A673 (cell line): ENCODE data around the gene LRP2. TPM values are rescaled to one million over a fixed set of nuclear protein-coding genes. Genes with fewer than 3 reads are reported as not detected.

Experiments used
- BruUV-seq: library from RNA; stranded (reverse); fragments of 400-500 nt; replicated peaks from 2 replicates; lab custom pipeline; 2021; lab: Mats Ljungman, UMichigan
- CTCF ChIA-PET: fragments of 300-600 bp; sonication (Branson Sonifier 250); formaldehyde crosslinking; loops from one replicate; lab custom pipeline; 2022; ENCODE audit warnings: antibody characterized with exemption; lab: Charles Lee
- POLR2A ChIA-PET: fragments of 300-600 bp; sonication (Branson Sonifier 250); formaldehyde crosslinking; loops from one replicate; lab custom pipeline; 2022; ENCODE audit warnings: antibody characterized with exemption; ENCODE audit not compliant: low non-redundant PET; lab: Charles Lee
- DNase-seq: peaks from one replicate; pipeline ENCODE4 v3.0.0-alpha.2; 2015; ENCODE audit warnings: low spot score
- H3K27ac ChIP-seq: fragments of 200-600 bp; sonication (generic); 2 replicates; pipeline ENCODE4 v1.5.1; 2016; ENCODE audit warnings: mixed run types, low read depth, mild to moderate bottlenecking, mixed read lengths, antibody characterized with exemption, low read length; ENCODE audit not compliant: poor library complexity, severe bottlenecking
- H3K27me3 ChIP-seq: fragments of 200-600 bp; sonication (generic); replicated peaks from 2 replicates; pipeline ENCODE4 v1.6.1; 2017; ENCODE audit warnings: mixed run types, low read depth, mild to moderate bottlenecking, mixed read lengths, antibody characterized with exemption, low read length; ENCODE audit not compliant: insufficient read depth, poor library complexity
- H3K36me3 ChIP-seq: fragments of 200-600 bp; sonication (generic); 2 replicates; pipeline ENCODE4 v1.6.1; 2016; ENCODE audit warnings: mixed run types, mild to moderate bottlenecking, mixed read lengths, antibody characterized with exemption, low read length; ENCODE audit not compliant: insufficient read depth, poor library complexity, severe bottlenecking
- H3K4me1 ChIP-seq: fragments of 200-600 bp; sonication (generic); 2 replicates; pipeline ENCODE4 v1.6.1; 2017; ENCODE audit warnings: mixed run types, mild to moderate bottlenecking, mixed read lengths, antibody characterized with exemption, low read length; ENCODE audit not compliant: insufficient read depth, poor library complexity, severe bottlenecking
- H3K4me3 ChIP-seq: fragments of 200-600 bp; sonication (generic); 2 replicates; pipeline ENCODE4 v1.5.1; 2016; ENCODE audit warnings: low read depth, mixed run types, mild to moderate bottlenecking, mixed read lengths, low read length; ENCODE audit not compliant: poor library complexity, severe bottlenecking
- H3K9me3 ChIP-seq: fragments of 200-600 bp; sonication (generic); 2 replicates; pipeline ENCODE4 v1.6.1; 2016; ENCODE audit warnings: mixed run types, low read depth, mild to moderate bottlenecking, mixed read lengths, antibody characterized with exemption, low read length; ENCODE audit not compliant: poor library complexity, severe bottlenecking
- EZH2 ChIP-seq: fragments of 200-600 bp; sonication (generic); IDR thresholded peaks from 2 replicates; pipeline ENCODE4 v1.6.1; 2017; ENCODE audit warnings: borderline replicate concordance, low read depth, mild to moderate bottlenecking, mixed read lengths, antibody characterized with exemption, low read length; ENCODE audit not compliant: poor library complexity, severe bottlenecking
- intact Hi-C: fragments of 100-400 bp; cut with micrococcal nuclease; formaldehyde crosslinking; loops from one replicate; pipeline ENCODE4 v1.10.0; 2022; ENCODE audit not compliant: unreplicated experiment
- total RNA-seq: library from RNA; stranded (reverse); gene quantifications from 2 replicates; pipeline ENCODE4 v1.2.3, GENCODE V29; 2021
- TF ChIP-seq, protein P1 (sequence below): fragments of 300-800, 200-600 bp; sonication (generic); conservative IDR thresholded peaks from 2 replicates; pipeline ENCODE4 v1.5.1; 2017; ENCODE audit warnings: low read depth, mild to moderate bottlenecking, antibody characterized with exemption, low read length, moderate library complexity, mixed read lengths

LRP2 gene
- total RNA-seq, 1 experiment from 2014 or later: 0.26 TPM

DNA sequence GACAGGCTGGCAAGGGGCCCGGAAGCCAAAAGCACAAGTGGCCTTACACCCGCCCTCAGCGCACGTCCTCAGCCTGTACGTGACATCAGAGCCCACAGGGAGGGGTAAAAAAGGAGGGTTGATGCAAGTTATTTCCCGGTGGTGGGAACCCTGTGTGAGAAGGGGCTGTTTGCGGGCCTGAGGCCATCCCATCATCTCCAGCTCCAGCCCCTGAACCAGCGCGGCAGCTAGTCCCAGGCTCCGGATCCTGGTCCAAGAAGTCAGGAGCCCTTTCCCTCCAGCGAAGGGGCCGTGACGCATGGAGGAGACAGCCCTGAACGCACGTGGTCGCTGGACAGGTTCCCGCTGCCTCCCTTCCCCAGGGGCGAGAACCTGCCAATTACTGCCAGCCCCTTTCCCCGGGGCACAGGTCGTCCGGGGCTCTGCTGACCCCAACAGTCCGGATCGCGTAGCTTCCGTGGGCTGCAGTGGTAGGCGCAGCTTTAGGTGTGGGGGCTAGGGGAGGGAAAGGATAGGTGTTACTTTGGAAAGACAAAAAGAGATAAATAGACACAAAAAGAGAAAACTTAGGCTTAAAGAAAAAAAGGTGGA, 1.3 kb upstream of the LRP2 start:
- BruUV-seq: no TSS peak
- no peak for DNase-seq
- CTCF ChIA-PET: no interaction called here
- intact Hi-C loops: no loop called here
- H3K27me3 ChIP-seq: peaks cover 81% of the 10 kb centered on the region
- peaks cover 31% of the 10 kb centered on the region for H3K4me1 ChIP-seq
- H3K9me3 ChIP-seq: no peaks in the 10 kb centered on the region
- H3K4me3 ChIP-seq: peak overlapping the region; percentile 40
- H3K36me3 ChIP-seq: no peaks in the 10 kb centered on the region
- POLR2A ChIA-PET: no interaction called here
- H3K27ac ChIP-seq: no peak overlapping the region
- peak; percentile 72 for TF ChIP-seq EZH2
- TF ChIP-seq, protein P1, sequence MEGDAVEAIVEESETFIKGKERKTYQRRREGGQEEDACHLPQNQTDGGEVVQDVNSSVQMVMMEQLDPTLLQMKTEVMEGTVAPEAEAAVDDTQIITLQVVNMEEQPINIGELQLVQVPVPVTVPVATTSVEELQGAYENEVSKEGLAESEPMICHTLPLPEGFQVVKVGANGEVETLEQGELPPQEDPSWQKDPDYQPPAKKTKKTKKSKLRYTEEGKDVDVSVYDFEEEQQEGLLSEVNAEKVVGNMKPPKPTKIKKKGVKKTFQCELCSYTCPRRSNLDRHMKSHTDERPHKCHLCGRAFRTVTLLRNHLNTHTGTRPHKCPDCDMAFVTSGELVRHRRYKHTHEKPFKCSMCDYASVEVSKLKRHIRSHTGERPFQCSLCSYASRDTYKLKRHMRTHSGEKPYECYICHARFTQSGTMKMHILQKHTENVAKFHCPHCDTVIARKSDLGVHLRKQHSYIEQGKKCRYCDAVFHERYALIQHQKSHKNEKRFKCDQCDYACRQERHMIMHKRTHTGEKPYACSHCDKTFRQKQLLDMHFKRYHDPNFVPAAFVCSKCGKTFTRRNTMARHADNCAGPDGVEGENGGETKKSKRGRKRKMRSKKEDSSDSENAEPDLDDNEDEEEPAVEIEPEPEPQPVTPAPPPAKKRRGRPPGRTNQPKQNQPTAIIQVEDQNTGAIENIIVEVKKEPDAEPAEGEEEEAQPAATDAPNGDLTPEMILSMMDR: no peak

DNA sequence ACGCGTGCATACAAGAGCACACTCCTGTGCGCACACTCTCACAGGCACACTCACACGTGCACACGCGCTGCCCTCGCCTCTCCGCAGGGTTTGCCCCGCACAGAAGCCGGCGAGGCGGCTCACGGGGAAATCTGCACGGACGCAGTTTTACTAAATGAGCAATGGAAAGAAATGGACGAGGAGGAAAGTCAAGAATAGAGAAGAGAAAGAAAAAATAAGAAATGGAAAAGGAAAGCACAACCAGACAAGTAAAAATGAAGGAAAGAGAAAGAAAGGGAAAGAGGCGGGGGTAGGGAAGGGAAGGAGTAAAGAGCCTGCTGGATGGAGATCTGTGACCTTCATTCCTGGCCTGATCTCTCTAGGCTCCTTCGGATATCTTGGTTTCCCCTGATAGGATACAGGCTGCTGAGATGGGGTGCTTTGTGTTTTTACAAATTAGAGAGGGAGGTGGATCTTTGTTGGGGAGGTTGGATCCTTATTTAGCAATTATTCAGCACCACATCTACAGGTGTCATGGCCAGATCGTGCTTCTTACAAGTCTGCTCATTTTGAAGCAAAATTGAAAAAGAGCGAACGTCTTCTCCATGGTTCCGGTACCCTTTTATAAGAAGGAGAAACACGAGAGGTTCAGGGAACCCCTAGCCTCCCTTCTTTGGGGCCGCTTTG, 693 bp upstream of the LRP2 start:
- DNase-seq: no peak
- Histone ChIP-seq H3K9me3 (no peaks in the 10 kb centered on the region), H3K27me3 (peaks cover 87% of the 10 kb centered on the region), H3K4me1 (peaks cover 31% of the 10 kb centered on the region), H3K36me3 (no peaks in the 10 kb centered on the region), H3K4me3 (peak overlapping the region; percentile 30), H3K27ac (no peak overlapping the region)
- intact Hi-C loops: no loop called here
- no TSS peak for BruUV-seq
- CTCF ChIA-PET: no interaction called here
- TF ChIP-seq, protein P1: no peak
- peak; percentile 75 for TF ChIP-seq EZH2
- POLR2A ChIA-PET: no interaction called here

DNA sequence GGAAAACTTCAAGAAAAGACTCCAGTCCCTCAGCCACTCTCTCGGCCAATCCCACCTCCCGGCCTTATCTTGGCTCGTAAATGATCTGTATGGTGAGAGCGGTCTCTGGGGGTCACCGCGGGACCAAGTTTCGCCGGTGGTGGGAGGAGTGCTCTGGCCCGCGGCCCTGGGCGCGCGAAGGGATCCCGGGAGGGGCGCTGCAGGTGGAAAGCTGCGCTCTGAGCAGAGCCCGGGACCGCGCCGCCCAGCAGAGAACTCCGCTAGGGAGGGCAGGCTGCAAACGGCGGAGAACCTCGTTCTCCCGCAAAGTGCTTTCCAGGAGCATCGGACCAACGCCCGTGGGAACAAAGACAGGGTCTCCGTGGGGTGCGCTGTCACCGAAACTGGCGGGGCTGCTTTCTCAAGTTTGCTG, 622 bp downstream of the LRP2 start:
- peak; percentile 77 for TF ChIP-seq EZH2
- TF ChIP-seq, protein P1: no peak
- CTCF ChIA-PET: no interaction called here

More for the DNA sequence above, 622 bp downstream of the LRP2 start:
- Histone ChIP-seq H3K27ac (no peak overlapping the region), H3K27me3 (peaks cover 91% of the 10 kb centered on the region), H3K9me3 (no peaks in the 10 kb centered on the region), H3K4me1 (peaks cover 31% of the 10 kb centered on the region), H3K4me3 (peak overlapping the region; percentile 30), H3K36me3 (no peaks in the 10 kb centered on the region)
- POLR2A ChIA-PET: no interaction called here
- no TSS peak for BruUV-seq
- no peak for DNase-seq
- intact Hi-C loops: no loop called here
